HG03460 (cell line): Measurements from ENCODE around the gene ARHGEF12.
"Not testable (repeated sequence)": the region's sequence is repeated elsewhere in the genome, so short reads cannot be mapped to it uniquely, and the experiment has no call there.

Experiments
- ATAC-seq: cut with Tn5 transposase; IDR thresholded peaks from one replicate; pipeline ENCODE4 v1.9.1; 2021; ENCODE audit not compliant: unreplicated experiment

ARHGEF12 gene

DNA sequence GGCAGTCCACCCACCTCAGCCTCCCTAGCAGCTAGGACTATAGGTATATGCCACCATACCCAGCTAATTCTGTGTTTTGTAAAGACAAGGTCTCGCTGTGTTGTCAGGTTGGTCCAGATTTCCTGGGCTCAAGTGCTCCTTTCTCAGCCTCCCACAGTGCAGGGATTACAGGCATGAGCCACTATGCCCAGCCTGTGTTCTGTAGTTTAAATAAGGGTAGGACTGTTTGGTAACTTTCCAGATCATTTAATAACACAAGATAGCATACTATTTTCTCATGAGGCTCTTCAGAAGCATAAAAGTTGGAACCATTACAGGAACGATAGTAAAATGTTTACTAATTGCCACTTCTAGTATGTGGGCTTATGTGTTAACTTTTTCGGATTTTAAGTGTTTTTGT is 137.3 kb downstream of the ARHGEF12 start:
- no peak for ATAC-seq

DNA sequence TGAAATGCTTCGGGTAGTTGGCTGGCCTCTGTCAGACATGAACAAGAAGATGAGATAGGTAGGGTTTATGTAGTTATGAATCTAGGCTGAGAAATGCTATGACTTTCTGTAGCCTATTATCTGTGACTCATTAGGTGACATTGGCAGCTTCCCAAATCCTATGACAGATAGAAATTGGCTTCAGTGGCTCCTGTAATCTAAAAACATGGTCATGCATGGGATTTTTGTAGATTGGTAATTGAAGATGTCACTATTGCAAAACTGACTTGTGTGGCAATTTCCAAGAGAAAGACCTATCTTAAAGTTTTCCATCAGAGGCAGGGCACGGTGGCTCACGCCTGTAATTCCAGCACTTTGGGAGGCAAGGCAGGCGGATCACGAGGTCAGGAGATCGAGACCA is 145.9 kb downstream of the ARHGEF12 start:
- ATAC-seq, result no peak

DNA sequence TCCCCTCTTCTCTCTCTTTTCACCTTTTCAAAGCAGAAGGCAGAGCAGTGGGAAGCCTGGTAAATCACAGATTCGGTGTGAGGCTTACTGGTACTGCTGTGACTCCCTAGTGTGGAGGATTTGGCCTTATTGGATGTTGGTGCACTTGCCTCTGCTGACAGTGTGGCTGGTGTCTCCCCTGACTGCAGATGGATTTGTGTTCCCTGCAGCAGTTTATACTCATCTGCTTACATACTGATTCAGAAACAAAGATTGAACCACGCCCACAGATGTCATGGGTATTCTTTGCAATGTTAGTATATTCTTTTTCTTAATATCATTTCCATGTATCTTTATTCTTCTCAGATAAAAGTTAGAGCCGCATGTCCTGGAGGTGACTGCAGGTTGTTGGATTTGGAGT is 148.5 kb downstream of the ARHGEF12 start:
- no peak for ATAC-seq

DNA sequence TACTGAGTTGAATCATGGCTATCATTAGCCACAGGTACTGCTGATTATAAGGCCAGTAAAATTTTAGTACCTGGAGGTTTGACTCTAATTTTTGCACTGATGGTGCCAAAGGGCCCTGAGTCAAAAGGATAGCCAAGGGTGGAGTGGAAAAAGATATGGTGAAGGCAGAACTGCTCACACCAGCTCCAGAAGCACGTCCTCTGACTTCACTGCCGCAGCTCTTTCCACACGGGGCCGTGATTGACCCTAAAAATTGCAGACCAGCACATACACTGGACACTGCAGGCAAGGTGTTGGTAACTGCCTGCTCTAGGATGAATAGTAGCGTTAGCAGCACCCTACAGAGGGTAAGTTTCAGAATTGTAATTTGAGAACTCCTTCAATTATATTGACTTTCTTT is 149.9 kb downstream of the ARHGEF12 start:
- no peak for ATAC-seq

DNA sequence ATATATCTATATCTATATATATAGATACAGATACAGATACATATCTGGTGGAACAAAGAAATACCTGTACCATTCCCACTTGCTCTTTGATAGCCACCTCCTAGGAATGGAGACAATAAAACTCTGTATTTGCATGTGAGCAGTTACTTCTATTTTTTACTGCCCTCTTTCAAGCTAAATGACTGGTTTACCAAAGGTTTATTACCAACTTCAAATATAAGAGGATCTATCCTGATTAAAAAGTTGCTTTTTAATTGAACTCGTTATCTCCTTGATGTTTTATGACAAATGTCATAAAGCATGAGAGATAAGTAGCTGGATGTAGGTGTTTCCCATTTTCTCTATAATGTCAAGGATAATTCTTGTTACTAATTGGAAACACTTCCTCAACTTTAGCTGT is 153.6 kb downstream of the ARHGEF12 start:
- no peak for ATAC-seq

DNA sequence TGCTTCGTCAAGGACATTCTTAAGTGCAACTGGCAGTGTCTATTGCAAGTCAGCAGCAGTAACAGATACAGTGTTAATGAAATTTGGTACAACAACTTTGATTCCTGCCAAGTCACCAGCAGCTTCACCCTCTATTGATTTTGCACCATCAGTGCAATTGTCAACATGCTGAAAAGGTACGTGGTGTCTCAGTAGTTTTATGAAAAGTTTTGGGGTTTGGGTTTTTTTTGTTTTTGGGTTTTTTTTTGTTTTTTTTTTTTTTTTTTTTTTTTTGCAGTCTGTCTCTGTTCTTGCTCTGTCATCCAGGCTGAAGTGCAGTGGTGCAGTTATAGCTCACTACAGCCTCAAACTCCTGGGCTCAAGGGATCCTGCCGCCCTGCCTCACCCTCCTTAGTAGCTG is 156.3 kb downstream of the ARHGEF12 start:
- no peak for ATAC-seq

DNA sequence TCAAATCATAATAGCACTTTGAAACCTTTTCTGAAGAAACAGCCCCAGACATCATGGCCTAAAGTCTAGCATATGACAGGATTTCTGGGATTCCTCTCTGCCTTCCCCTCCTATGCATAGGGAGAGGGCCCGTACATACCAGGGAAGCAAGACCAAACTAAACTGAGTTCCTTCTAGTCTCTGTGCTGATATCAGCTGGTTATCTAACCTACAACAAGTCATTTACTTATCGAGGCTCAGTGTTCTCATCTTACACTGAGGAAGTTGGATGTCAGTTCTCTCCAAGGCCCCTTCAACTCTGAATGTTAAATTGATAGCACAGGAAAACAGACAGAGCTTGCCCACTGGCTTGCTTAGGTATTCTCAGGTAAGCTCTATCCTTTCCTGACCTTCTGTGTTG is 158.4 kb downstream of the ARHGEF12 start:
- no peak for ATAC-seq

DNA sequence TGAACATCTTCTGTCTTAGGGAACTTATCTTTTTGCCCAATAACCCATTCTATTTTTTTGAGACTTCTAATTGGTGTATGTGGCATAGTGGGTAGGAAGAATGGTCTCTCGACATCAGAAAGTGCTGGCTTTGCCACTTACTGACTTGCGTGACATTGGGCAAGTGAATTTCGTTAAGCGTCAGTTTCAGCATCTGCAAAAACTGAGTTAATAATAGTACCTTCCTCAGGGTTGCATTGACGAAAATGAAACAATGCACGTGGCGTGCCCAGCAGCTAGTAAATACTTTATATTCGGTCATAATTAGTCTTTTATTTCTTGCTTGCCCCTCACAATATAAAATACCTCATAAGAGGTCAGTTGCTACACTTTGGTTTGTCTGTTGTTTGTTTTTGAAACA is 162.9 kb downstream of the ARHGEF12 start:
- ATAC-seq, result no peak

DNA sequence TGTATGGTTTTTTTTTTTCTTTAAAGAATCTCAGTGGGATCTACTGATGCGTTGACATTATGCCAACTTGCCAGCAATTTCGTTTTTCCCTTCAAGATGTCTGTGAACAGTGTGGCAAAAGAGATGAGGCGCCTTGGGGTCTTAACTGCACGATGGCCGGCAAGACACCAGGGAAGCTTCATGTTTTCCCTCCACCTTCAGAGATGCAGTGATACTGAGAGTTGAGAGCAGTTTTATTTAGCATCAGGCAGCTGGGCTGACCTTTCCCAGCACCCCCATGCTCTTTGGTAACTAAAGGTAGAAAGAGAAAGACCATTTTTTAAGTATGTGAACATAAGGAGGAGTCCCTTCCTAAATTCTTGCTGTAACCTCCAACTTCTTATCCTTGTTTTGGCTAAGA is 163.6 kb downstream of the ARHGEF12 start:
- no peak for ATAC-seq

DNA sequence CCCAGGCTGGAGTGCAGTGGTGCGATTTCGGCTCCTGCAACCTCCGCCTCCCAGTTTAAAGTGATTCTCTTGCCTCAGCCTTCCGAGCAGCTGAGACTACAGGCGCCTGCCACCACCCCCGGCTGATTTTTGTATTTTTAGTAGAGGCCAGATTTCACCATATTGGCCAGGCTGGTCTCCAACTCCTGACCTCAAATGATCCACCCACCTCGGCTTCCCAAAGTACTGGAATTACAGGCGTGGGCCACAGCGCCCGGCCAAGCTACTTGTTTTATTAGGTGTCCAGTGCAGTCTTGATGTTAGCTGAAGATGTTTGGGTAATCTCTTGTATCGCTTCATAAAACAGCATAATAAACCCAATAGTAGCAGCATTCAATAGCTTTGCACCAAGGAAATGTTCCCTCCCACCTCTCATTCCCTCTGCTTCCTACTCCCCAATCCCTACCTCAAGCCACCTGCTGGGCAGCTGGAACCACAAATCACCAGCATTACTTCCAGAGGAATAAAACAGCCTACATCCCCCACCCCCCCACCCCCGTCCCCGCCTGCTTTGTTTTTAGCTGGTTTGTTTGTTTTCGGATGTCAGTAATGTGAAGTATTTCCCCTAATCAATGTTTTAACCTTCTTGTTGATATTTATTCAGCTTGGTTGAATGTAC is 164.3 kb downstream of the ARHGEF12 start:
- ATAC-seq, result no peak

DNA sequence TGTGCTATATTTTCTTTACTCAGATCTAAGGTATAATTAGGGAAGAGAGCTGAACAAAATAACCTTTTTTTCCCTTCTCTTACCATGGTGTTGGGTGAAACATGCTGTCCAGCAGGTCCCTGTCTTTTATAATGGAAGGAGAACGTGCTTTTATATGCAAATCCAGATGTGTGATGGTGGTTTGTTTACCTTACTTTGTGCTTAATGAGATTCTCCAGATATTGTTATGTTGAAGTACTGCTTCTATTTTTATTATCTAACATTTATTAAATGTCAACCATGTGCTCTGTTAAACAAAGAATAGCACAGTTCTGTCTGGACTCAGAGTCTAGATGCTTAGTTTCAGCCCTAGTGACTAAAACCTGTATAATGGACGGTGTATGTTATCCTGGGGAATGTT is 165.2 kb downstream of the ARHGEF12 start:
- no peak for ATAC-seq

DNA sequence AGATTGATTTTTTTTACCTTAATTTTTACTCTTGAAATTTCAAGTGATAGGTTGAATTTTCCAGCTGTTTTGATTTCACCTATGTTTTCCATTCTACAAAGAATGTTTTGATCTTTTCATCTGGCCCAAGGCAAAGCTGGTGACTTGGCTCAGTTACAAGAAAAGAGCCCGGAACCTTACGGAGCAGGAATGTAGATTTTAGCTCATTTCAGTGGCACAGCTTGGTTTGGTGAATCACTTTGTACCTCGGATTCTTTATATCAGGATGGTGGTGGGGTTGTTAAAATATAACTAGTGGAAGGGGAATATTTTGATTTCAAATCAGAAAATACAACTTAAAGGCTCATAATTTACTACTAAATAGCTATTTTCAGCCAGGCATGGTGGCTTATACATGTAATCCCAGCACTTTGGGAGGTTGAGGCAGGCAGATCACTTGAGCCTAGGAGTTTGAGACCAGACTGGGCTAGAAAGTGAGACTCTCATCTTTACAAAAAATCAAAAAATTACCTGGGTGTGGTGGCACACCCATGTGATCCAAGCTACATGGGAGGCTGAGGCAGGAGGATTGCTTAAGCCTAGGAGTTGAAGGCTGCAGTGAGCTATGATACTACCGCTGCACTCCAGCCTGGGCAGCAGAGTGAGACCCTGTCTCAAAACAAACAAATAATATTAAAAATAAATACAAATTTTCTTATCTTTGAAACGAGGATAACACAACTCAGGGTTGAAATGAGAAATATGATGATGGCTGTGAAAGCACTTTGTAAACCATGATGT is 166.0 kb downstream of the ARHGEF12 start:
- no peak for ATAC-seq

DNA sequence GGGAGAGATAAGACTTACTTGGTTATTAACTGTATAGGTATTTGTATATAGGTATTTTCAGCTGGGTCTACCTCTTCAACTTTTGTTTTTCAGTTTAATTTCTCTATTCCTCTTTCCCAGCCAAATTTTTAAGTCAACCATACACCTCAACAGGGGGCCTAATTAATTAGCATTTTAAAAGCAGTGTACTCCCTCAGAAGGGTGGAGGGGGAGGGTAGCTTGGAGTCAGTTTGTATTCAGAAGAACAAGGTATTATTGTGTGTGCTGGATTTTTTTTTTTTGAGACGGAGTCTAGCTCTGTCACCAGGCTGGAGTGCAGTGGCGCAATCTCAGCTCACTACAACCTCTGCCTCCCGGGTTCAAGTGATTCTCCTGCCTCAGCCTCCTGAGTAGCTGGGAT is 167.3 kb downstream of the ARHGEF12 start:
- ATAC-seq, result not testable (repeated sequence)

DNA sequence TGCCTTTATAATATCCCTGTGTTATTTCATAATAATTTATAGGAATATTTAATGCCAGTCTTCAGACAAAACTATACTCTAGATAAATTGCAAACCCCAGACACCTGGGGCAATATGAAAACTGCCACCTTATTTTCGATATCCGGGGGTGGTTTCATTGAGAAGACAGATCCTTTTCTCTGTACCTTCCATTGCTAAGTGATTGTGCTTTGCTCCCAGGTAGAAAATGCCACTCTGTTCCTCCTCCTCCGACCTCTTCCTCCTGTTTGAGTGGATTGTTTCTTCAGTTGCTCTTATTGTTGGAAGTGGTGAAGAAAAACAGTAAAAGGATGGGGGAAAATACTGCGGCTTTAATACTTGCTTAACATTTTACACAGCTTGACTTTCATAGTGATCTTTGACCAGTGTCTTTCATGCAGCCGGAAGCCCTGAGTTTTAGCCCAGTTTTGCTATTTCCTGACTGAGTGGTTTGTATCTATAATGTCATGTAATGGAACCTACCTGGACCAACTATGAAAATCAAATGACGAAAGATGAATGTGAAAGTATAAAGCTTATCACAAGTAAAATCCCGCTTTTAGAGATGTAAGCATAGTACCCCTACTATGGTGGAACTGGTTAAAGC is 169.7 kb downstream of the ARHGEF12 start:
- no peak for ATAC-seq

DNA sequence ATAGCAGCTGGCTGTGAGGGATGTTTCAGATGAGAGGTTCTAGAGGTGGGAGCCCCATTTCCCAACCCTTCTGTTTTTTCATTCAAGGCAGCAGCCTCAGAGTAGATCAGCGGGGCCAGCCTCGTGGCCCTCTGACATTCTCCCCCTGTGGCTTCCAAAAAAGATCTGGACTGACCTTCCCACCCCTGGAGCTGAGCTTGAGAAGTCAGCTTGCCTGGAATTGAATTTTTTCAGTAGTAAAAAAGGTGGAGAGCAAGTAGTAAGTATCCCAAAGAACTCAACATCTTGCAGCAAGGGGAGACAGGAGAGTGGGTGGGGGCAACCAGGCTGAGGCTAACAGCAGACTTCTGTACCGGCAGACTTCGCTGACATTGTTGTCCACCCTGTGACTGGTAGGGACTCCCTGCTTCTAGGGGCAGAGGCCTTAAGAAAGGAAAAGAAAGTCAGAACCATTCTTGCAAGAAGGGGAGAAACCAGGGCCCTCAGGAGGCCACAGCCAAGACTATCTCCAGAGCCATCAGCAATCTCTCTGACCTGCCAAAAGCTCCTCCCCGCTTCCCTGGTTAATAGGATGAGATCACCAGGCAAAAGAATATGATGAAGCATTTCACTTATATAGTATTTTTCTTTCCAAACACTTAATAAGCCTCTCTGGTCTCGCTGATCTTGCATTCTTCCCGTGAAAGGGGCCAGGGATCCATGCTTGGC is 173.3 kb downstream of the ARHGEF12 start:
- no peak for ATAC-seq

DNA sequence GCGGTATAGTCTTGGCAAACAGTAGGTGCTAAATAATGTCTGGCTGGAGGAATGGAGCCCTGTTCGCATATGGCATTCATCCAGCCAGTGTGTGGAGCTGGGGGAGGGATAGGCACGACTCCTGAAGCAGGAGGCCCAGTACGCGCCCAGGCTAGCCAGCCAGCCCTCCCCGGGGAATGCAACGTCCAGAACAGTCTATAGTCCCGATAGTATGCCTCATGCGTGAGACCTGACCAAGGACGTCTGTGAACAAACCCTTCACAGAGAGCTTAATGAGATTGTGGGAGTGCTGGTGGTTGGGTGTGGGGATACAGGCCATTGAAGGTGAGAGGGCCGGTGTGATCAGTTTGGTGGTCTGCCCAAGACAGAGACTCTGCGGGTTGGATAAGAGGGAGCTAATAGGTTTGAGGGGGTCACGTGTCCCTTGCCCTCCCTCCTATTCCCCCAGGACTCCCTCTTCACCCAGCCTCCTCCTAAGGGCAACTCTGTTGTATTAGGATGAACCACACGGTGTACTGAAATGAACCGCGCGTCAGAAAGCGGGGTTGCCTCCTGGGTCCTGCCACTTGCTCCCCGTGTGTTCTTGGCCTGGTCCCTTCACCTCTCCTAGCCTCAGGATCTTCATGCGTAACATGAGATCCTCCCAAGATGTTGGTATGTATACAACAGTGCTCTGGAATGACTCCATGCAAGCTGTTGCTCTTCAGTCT is 174.3 kb downstream of the ARHGEF12 start:
- ATAC-seq, result no peak

DNA sequence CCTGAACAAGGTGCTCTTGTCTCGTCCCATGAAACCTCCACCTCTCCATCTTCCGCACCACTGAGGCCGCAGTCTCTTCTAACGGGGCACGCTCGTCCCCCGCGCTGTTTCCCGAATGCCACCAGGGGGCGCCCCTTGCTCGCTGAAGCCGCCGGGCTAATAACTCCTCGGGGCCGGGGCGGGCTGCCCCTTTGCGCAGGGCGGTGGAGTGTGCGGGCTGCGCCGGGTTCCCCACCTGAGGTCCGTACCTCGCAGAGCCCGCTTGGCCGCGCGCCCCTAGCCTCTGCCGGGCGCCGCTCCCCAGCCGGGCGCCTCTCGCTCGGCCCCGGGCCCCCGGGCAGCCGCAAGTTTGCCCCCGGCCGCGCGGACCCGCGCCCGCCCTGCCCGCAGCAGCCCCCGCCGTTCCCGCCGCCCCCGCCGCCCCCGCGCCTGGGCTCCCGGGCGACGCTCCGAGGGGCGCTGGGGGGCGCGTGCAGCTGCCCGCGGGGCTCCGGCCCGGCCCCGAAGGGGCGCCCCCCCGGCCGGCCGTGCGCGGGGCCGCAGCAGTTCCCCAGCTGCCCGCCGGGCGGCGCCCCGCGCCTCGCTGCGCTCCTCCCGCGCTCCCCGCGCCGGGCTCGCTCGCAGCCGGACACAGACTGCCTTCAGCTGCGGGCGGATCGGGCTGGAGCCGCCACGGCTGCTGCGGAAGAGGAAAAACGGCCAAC is 175.1 kb downstream of the ARHGEF12 start, which contains the start of gene GRIK4:
Gene GRIK4, plus strand, starts transcription at position 633 of the 704 bp plus-strand sequence. CDS start 148,571 bp downstream, outside the sequence.
- ATAC-seq, result peak; percentile 83

DNA sequence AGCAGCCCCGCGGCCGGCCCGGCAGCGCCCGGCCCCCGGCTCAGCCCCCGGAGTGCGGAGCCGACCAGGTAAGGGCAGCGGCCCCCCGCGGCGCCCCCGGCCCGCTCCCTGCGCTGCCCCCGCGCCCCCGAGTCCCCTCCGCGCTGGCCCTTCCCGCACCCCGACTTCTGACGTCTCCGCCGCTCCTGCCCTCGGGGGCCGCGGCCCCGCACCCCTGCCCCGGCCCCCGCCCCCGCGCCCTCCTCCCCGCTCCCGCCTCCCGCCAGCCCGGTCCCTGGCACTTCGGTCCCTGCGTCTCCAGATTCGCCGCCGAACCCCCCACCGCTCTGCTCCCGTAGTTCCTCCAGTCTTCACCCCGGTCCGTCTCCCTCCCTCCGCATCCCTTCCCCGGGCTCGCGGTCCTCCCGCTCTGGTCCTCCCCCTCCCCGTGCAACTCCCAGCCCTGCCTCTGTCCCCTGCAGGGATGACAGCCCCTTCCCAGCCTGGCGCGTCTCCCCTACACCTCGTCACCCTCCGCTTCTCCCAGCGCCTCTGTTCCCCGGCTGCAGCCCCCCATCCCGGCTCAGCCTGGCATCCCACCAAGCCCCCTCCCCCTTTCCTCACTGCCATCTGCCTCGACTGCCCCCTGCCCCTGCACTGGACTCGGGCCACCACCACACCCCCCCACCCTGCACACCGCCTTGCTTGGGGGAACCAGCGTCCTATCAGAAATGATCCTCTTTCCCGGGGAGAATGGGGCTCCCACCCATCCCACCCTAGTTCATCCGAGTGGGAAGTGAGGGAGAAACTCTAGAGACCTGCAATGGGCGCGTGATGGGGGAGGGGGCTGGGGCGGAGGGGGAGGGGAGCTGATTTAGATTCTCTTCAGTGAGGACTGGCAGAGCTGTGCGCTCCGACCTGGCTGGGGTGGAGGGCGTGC is 175.9 kb downstream of the ARHGEF12 start:
- no peak for ATAC-seq

DNA sequence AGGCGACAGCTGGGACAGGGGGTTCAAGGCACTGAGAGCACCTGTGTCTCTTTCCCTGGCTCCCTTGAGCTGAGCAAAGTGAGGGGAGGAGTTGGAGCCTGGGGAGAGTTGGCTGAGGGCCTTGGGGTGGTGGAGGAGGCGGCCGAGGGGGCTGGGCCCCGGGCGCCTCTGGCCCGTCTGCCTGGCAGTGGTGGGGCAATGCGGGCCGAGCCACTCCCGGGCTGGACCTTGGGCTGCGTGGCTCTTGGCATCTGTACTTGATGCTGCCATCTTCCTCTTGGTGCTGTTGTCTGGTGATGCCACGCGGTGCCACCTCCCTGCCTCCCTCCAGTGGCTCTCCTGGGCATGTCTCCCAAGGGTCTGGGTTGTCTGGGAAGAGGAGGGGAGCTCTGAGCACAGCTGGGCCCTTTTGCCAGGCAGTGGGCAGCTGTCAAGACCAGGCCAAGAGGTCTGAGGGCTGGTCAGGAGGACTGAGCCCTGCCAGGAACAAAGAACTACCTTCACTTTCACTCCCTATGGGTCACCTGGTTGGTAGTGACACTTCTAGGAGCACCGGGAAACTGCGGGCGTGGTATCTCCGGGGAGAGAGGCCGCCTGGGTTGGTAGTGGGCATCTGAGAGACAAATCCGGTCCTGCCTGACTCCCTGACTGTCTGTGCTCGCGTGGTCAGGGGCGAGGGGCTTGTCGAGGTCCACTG is 176.7 kb downstream of the ARHGEF12 start:
- no peak for ATAC-seq
